NCI-H1105 (cell line): ENCODE data around the gene ABCC2.
"Not testable (repeated sequence)": the region's sequence is repeated elsewhere in the genome, so short reads cannot be mapped to it uniquely, and the experiment has no call there.

ENCODE experiments used
- DNase-seq: peaks from one replicate; lab custom pipeline; 2025; lab: John Stamatoyannopoulos, UW

Gene ABCC2

GRCh38 chr10:99809481-99809880 is 27.0 kb downstream of the ABCC2 start:
- no peak for DNase-seq

GRCh38 chr10:99809931-99810615 is 27.6 kb downstream of the ABCC2 start:
- DNase-seq, result no peak

- DNase-seq, result no peak
These were observed 29.7 kb downstream of the ABCC2 start for GRCh38 chr10:99812177-99812576.

GRCh38 chr10:99814143-99814542 is 31.7 kb downstream of the ABCC2 start:
- no peak for DNase-seq

GRCh38 chr10:99815621-99816020 is 33.2 kb downstream of the ABCC2 start:
- no peak for DNase-seq

- no peak for DNase-seq
These were observed 45.5 kb downstream of the ABCC2 start for GRCh38 chr10:99827936-99828335.

- DNase-seq, result no peak
These were observed 46.0 kb downstream of the ABCC2 start for GRCh38 chr10:99828464-99828863.

- no peak for DNase-seq
These were observed 50.0 kb downstream of the ABCC2 start for GRCh38 chr10:99832439-99832838.

GRCh38 chr10:99834410-99834809 is 52.0 kb downstream of the ABCC2 start:
- DNase-seq, result no peak

- no peak for DNase-seq
These were observed 53.5 kb downstream of the ABCC2 start for GRCh38 chr10:99835947-99836346.

GRCh38 chr10:99836711-99837110 is 54.3 kb downstream of the ABCC2 start:
- no peak for DNase-seq

- not testable (repeated sequence) for DNase-seq
These were observed 58.4 kb downstream of the ABCC2 start for GRCh38 chr10:99840859-99841258.

GRCh38 chr10:99841746-99842145 is 59.3 kb downstream of the ABCC2 start:
- no peak for DNase-seq

- no peak for DNase-seq
These were observed 60.9 kb downstream of the ABCC2 start for GRCh38 chr10:99843310-99843709.

- no peak for DNase-seq
These were observed 62.1 kb downstream of the ABCC2 start for GRCh38 chr10:99844433-99844955.

GRCh38 chr10:99845837-99846382 is 63.5 kb downstream of the ABCC2 start:
- peak; percentile 45 for DNase-seq

GRCh38 chr10:99849057-99849456 is 66.6 kb downstream of the ABCC2 start:
- DNase-seq, result no peak

- no peak for DNase-seq
These were observed 67.1 kb downstream of the ABCC2 start for GRCh38 chr10:99849536-99849935.

GRCh38 chr10:99850021-99850766 is 67.8 kb downstream of the ABCC2 start:
- DNase-seq, result no peak

GRCh38 chr10:99850767-99851340 is 68.4 kb downstream of the ABCC2 start:
- DNase-seq, result no peak

- DNase-seq, result no peak
These were observed 69.4 kb downstream of the ABCC2 start for GRCh38 chr10:99851825-99852224.

GRCh38 chr10:99852481-99853213 is 70.2 kb downstream of the ABCC2 start:
- no peak for DNase-seq
